Epidermal melanocyte (primary cell): ENCODE data around the gene GLTPD2.
"Not testable (repeated sequence)": the region's sequence is repeated elsewhere in the genome, so short reads cannot be mapped to it uniquely, and the experiment has no call there.

ENCODE experiments used
- DNase-seq: peaks from one replicate; pipeline ENCODE4 v3.0.0; 2011; ENCODE audit warnings: low spot score; ENCODE audit not compliant: insufficient read length

Gene GLTPD2

DNA sequence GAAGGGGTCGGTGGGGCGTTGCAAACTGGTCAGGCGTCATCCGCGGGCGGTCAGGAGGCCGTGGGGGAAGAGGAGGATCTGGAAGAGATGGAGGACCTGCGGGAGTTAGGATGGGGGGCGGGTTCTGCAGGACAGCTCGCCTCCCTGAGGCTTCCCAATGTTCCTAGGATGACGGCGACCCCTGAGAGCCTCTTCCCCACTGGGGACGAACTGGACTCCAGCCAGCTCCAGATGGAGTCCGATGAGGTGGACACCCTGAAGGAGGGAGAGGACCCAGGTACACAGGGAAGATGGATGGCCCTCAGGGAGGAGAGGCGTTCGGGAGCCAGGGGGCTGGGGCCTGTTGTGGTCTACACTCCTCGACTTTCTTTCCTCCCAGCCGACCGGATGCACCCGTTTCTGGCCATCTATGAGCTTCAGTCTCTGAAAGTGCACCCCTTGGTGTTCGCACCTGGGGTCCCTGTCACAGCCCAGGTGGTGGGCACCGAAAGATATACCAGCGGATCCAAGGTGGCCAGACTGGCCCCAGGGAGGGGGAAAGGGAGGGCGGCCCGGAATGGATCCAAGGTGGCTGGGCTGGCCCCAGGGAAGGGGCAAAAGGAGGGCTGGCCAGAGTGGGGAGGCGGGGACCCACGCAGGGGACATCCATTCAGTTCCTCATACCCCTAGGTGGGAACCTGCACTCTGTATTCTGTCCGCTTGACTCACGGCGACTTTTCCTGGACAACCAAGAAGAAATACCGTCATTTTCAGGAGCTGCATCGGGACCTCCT lies 19.0 kb downstream of the GLTPD2 start:
- no peak for DNase-seq

DNA sequence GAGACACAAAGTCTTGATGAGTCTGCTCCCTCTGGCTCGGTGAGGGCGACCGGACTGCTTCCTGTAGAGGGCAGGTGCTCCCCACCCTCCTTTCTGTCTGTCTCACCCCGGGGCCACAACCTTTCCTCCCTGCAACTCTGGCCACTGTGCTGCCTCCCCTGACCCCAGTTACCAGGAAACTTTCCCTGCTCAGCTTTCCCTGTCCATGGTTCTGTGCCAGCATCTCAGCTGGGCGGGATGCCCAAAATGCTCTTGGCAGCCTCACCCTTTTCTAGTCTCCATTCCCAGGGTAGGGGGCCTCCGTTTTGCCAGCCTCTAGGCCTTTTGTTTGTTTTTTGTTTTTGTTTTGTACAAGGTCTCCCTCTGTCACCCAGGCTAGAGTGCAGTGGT lies 19.6 kb downstream of the GLTPD2 start:
- DNase-seq: no peak

DNA sequence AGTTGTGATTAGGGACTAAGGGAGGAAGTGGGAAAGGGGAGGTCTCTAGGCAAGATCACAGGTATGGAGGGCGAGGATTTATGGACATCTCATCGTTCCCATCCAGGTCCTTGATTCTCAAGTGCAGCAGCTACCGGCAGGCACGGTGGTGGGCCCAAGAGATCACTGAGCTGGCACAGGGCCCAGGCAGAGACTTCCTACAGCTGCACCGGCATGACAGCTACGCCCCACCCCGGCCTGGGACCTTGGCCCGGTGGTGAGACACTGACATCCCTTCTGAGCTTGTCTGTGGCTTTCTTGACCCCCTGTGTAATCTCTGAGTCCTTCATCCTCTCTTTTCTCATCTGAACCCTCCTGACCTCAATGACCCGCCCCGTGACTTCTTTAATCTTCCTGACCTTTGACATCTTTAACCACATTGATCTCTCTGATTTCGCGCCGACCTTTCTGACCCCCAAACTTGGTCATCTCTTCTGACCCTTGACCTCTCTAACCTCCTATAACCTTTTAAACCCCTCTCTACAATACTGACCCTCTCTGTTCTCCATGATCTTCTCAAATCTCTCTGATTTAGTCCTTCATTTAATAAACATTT lies 22.0 kb downstream of the GLTPD2 start:
- DNase-seq: no peak

DNA sequence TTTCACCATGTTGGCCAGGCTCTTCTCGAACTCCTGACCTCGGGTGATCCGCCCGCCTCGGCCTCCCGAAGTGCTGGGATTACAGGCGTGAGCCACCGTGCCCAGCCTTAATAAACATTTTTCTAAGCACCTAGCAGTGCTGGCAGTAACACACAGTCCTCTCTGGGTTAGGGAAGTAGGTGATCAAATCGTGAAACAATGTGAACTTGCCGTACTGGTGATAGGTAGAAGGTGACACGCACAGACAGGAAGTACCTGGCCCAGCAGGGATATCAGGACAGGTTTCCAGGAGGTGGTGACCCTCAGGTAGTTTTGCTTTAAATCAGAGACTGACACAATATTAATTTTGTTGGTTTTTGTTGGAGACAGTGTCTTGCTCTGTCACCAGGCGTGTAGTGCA lies 22.7 kb downstream of the GLTPD2 start:
- no peak for DNase-seq

DNA sequence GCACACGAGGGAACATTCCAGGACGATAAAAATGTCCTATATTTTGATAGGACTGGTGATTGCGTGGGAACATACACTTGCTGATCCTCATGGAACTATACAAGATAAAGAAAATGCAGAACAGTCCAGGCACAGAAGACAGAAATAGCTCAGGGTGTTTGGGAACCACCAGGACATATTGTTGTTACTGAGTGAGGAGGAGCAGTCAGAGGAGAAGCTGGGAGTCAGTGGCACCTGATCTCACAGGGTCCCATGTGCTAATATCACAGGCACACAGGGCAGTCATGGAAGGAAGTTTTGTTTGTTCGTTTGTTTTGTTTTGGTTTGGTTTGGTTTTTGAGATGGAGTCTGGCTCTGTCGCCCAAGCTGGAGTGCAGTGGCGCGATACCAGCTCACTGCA lies 23.9 kb downstream of the GLTPD2 start:
- DNase-seq: no peak

DNA sequence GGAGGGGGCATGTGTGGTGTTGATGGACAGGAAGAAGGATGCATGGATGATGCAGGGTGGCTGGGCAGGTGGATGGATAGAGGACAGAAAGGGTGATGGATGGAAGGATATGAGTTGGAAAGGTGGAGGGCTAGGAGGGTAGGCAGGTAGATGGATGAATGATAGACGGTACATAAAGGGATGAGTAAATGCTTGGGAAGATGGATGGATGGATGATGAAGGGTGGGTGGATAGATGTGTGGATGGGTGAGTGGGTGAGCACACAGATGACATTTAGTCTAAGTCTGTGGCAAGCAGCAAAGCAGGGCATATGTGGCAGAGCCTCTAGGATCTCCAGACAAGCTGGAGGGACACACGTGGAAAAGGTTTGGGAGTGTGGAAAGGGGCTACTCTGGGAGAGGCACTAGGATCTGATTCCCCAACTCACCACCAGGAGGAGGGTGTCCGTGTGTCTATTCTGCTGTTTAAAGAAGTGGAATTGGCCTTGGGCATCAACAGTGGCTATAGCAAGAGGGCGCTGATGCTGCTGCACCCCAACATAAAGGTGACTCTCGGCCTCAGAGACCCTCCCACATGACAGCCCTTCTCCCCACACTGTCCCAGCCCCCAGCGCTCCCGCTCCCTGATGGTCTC lies 26.4 kb downstream of the GLTPD2 start:
- DNase-seq: no peak

DNA sequence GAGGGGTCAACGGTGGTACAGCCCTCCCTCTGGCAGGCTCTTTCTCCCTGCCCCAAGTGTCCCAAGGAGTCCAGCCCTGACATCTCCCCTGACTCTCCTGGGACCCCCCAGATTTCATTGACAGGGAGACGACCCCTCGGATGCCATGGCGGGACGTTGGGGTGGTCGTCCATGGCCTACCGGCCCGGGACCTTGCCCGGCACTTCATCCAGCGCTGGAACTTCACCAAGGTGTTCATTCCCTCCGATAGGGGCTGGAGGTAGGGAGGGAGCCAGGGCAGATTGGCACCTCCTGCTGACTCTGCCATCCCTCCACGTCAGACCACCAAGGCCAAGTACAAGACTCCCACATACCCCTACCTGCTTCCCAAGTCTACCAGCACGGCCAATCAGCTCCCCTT lies 28.1 kb downstream of the GLTPD2 start:
- DNase-seq: no peak

DNA sequence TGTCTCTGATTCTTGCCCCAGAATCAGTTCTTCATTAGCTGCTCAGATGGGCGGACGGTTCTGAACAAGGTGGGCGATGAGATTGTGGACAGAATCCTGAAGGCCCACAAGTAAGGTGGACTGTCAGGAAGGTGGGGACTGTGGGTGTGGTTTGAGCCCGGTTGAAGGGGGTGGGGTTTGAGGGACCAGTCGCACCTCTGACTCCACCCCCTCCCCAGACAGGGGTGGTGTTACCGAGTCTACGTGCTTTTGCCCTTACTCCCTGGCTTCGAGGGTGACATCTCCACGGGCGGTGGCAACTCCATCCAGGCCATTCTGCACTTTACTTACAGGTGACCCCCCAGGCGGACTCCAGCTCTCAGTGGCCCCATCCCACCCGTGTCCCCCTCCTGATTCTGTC lies 29.5 kb downstream of the GLTPD2 start:
- no peak for DNase-seq

DNA sequence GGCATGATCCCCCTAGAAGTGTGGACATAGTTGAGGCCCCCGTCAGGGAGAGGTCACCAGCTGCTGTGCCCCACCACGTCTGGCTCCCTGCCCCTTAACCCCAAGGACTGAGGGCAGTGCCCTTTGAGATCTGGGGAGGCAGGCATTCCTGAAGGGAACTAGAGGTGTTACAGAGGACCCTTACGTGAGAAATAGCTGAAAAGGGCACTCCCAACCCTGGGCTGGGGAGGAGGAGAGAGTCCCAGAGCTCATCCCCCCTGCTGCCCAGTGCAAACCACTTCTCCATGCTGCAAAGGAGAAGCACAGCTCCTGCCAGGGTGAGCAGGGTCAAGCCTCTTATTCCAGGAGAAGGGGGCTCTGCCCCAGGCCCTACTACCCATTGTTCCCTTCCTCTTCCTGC lies 34.1 kb downstream of the GLTPD2 start:
- DNase-seq: no peak

DNA sequence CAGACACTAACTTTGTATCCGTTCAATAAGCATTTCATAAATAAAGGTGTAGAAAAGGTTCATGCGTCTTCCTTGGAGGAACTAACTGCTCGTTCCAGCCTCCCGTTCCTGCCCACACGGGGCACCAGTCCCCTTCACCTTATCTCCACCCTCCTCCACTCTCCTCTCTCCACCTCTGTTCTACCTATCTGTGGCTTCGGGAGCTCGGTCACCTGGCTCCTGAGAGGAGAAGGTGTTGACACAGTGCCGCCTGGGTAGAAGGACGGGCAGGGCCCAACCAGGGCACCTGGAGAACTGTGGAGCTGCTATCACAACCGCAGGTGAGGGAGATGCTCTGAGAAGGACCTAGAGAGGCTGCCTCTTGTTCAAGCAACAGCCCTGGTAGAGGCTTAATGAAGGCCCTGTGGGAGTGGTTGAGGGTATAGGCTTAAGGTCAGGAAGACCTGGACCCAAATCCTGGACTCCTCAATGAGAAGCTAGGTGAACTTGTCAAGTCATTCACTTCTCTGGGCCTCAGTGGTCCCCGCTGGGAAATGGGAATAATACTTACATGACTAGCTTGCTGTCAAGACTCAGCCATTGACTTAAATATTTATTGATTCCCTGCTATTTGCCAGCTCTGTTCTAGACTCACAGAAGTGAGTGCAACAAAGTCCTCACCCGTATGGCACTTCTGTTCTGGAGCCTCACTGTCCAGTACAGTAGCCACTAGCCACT lies 34.8 kb downstream of the GLTPD2 start:
- no peak for DNase-seq

DNA sequence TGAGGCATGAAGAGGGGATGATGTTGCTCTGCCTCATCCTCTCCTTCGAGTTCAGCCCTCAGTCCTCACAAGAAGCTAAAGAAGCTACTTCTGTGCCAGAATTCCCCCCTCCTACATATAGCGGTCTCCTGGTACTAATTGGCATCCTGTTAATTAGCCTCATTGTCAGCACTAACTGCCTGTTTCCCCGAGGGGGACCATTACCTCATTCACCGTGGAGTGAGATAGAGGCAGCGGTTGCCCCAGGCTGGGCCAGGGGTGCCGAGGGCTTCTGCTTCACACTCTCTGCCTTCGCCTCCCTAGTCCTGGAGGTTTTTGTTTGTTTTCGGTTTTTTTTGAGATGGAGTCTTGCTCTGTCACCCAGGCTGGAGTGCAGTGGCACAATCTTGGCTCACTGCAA lies 38.6 kb downstream of the GLTPD2 start:
- no peak for DNase-seq

DNA sequence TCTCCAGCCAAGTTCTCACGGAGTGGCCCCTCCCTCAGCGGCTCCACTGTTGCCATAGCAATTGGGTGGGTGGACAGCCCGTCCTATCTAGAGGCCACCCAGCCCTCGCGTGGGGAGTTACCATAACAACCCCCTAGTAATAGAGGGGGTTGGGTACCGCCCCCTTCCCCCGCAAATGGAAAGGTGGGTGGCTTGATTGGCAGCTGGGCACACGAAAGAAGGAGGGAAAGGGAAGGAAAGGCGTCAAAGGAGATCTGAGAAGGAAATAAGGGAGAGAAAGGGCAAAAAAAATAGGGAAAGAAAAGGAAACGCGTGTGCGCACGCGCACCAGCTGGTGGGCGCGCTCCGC lies 44.0 kb downstream of the GLTPD2 start:
- DNase-seq: not testable (repeated sequence)

DNA sequence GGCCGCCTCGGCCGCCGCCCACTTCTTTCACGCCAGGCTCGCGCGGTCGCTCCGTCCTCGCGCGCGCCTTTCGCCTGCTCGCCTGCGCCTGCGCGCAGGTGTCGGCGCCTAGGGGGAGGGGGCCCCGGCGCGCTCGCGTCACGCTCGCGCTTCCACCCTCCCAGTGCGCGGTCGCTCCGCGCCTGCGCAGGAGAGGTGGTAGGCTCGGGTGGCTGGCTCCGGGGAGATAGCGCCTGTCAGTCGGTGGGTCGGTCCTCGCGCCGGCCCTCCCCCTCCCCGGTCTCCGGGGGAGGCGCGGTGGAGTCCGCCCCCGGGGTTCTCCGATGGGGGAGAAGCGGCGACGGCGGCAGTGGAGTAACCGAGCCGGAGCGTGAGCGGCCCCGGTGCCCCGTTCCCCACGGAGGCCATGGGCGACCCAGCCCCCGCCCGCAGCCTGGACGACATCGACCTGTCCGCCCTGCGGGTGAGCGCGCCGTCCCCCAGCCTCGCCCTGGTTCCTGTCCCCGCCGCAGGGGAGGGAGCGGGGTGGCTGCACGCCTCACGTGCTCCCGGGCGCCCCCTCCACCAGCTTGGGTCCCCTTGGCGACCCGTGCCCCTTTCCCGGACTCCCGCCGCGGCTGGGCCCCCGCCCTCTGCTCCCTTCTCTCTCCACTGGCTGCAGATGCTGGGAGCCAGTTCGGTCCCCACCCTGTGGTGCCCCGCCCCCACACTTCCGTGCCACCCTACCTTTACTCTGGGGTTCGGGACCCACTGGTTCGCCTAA lies 44.6 kb downstream of the GLTPD2 start, which contains the start of gene MINK1:
Gene MINK1, plus strand, starts transcription at position 163 of the 763 bp plus-strand sequence. Its CDS starts 244 bp downstream, at position 407.
- peak; percentile 95 for DNase-seq

DNA sequence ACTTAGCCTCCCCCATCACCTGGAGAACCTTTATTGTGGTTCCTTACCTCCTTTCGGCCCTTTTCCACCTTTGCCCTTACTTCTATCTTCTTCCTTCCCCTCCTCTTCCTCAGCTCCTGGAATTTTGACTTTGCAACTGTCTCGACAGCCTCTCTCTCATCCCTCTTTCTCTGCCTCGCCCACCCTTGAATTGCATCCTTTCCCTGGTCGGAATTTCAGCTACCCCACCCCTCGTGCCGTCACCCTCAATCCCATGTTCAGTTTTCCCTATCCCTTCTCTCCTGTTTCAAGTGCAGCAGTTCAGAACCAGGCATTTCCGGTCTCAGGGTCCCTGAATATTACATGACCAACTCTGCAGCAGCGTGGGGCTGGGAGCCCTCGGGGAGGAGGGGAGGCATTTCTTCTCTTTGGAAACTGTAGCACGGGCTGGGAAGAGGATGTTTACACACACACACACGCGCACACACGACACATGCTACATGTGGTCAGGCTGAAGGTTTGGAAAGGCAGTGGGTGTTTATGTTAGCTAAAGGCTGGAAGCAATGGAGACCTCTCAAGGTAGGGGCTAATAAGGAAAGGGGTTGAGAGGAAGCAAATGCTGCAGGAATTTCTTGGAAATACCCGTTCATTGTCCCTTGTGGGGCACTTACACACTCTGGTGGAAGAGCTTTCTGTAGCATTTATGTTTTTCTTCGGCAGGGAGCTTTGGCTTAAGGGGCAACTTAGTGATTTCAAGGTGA lies 45.3 kb downstream of the GLTPD2 start:
- DNase-seq: no peak

DNA sequence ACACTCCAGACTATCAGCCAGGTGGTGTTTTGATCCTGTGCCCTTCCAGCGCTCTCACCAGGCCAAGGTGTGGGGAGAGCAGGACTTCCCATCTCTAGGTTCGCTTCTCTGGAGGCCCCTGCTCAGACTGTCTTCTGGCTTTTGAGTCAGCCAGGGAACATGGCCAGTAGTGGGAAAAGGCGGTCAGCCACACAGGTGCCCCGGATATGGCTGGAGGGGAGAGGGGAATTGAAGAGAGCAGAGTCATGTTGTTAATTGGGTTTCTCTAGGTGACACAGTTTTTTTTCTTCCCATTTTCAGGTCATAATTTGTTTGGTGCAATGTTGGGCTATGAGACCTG lies 45.9 kb downstream of the GLTPD2 start:
- no peak for DNase-seq

DNA sequence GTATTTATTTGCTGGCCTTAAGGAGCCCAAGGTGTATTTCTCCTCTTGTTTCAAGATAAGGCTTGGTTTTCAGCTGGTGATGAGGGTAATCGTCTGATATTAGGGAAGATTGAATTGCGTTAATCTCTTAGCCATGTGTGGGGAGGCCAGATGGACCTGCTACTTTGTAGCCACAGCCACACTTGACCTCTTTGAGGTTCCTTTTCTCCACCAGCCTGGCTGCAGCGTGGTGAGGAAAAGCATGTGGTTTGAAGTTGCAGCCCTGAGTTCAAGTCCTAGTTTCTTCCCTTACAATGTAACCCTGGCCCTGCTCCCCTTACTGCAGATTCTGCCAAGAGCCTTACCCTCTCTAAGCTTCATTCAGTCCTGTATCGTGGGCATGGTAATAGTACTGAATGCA lies 47.5 kb downstream of the GLTPD2 start:
- no peak for DNase-seq

DNA sequence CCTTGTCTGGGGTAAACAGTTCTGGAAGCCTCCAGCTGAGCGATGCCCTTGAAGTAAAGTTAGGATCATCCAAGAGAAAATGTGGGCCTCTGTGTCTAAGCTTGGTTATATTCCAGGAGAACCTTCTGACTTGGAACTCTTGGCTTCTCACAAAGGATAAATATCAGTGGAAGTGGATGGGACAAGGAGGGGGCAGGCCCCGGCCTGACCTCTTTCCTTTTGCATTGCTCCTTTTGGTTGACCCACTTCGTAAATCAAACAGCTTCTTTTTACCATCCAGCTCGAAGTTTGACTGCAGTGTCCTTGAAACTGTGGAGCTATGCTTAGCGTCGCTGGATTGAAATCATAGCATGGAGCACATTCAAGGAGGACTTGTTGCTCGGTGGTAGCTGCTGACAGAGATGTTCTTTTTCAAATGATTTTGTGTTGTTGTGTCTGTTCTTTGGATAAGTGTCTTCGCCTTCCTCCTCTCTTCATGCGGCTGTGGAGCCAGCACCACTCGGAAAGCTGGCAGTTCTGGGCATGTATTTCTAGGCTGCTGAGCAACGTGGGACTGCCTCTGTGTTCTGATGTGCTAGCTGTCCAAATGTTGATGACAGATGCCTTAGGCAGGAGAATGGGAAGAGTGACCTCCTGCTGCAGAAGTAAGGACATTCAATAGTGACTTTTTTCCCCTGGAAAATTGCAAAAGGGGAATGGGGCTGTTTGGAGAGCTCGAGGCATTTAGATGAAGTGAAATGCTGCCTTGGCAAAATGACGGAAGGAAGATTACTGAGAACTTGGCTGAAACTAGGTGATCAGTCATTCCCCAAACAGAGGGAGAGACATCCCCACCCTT lies 48.9 kb downstream of the GLTPD2 start:
- no peak for DNase-seq

DNA sequence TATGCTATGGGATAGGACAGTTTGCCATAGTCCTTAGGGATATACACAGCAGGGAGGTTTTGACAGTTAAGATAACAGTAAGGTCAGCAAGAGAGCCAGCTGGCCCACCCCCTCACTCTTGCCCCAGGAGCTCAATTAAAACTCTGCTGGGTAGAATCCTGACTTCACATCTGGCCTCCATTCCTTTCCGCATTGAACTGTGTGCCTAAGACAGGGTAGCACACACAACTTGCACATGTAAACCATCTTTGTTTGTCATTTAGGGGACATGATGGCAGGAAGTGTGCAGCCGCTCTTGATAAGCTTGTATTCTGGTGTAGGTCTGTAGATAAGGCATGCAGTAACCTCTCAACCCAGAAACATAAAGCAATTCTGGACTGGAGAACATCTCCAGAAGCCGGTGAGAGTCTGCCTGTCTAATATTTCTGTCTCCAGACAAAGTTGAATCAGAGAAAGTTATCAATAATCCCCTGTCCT lies 49.6 kb downstream of the GLTPD2 start:
- DNase-seq: no peak

DNA sequence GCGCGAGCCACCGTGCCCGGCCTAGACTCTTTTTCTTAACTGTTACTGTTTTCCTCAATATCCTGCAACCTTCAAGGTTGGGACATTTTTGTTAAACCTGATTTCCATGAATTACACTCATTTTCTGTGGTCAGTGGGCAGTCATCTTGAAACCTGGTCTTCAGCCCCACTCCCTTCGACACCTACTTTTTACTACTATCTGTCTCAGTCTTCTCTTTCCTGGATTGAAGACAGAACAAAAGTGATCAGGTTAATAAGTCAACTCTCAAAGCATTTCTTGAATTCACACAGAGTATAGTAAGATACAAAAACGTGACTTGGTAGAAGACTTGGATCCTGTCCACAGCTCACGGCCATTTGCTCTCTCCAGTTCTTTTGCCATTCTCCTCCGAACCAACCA lies 50.5 kb downstream of the GLTPD2 start:
- no peak for DNase-seq
